SK-N-SH treated with all-trans-retinoic acid at 6 μM for 48 hours (cell line): Measurements from ENCODE around the gene DIPK2A.

Experiments used
- ATAC-seq: fragments of 200-7000 bp; cut with Tn5 transposase; 3 replicates; pipeline ENCODE4 v1.9.1; 2020; ENCODE audit warnings: mild to moderate bottlenecking, moderate library complexity
- ARNTL ChIP-seq: fragments of 450-650 bp; formaldehyde crosslinking; IDR thresholded peaks from 2 replicates; pipeline ENCODE4 v1.5.0; 2020; ENCODE audit warnings: low read depth, mild to moderate bottlenecking, moderate library complexity, borderline replicate concordance
- BACH2 ChIP-seq: fragments of 250-450 bp; sonication (Bioruptor Pico); IDR thresholded peaks from 2 replicates; pipeline ENCODE4 v1.9.0; 2021; ENCODE audit warnings: mild to moderate bottlenecking, borderline replicate concordance
- CSDC2 ChIP-seq: fragments of 250-450 bp; sonication (Bioruptor Pico); IDR thresholded peaks from 2 replicates; pipeline ENCODE4 v1.5.0; 2020; ENCODE audit warnings: mild to moderate bottlenecking, moderate library complexity
- CSRNP3 ChIP-seq: fragments of 250-450 bp; sonication (Bioruptor Pico); IDR thresholded peaks from 2 replicates; pipeline ENCODE4 v1.5.1; 2021; ENCODE audit warnings: mild to moderate bottlenecking, moderate library complexity
- ESRRG ChIP-seq: fragments of 250-450 bp; sonication (Bioruptor Pico); IDR thresholded peaks from 2 replicates; pipeline ENCODE4 v1.6.1; 2021; ENCODE audit warnings: mild to moderate bottlenecking
- GLIS3 ChIP-seq: fragments of 250-450 bp; sonication (Bioruptor Pico); IDR thresholded peaks from 2 replicates; pipeline ENCODE4 v1.5.0; 2020; ENCODE audit warnings: mild to moderate bottlenecking, moderate library complexity
- ISL1 ChIP-seq: fragments of 250-450 bp; sonication (Bioruptor Pico); IDR thresholded peaks from 2 replicates; pipeline ENCODE4 v2.1.2; 2022; ENCODE audit warnings: mild to moderate bottlenecking, moderate library complexity
- OSR1 ChIP-seq: fragments of 250-450 bp; sonication (Bioruptor Pico); IDR thresholded peaks from 2 replicates; pipeline ENCODE4 v1.8.0; 2022; ENCODE audit warnings: moderate library complexity, mild to moderate bottlenecking, inconsistent platforms
- PATZ1 ChIP-seq: fragments of 250-450 bp; sonication (Bioruptor Pico); IDR thresholded peaks from 2 replicates; pipeline ENCODE4 v1.8.0; 2020; ENCODE audit warnings: mild to moderate bottlenecking, moderate library complexity, borderline replicate concordance
- POU6F1 ChIP-seq: fragments of 250-450 bp; sonication (Bioruptor Pico); IDR thresholded peaks from 2 replicates; pipeline ENCODE4 v1.8.0; 2021; ENCODE audit warnings: low read depth, mild to moderate bottlenecking, moderate library complexity, borderline replicate concordance
- PPARA ChIP-seq: fragments of 250-450 bp; sonication (Bioruptor Pico); IDR thresholded peaks from 2 replicates; pipeline ENCODE4 v1.5.0; 2020; ENCODE audit warnings: mild to moderate bottlenecking, borderline replicate concordance
- RARB ChIP-seq: fragments of 250-450 bp; sonication (Bioruptor Pico); IDR thresholded peaks from 2 replicates; pipeline ENCODE4 v1.8.0; 2021; ENCODE audit warnings: mild to moderate bottlenecking, moderate library complexity
- SNAI2 ChIP-seq: fragments of 250-450 bp; sonication (Bioruptor Pico); IDR thresholded peaks from 2 replicates; pipeline ENCODE4 v1.5.0; 2020; ENCODE audit warnings: mild to moderate bottlenecking, moderate library complexity
- TCF4 ChIP-seq: fragments of 250-450 bp; sonication (Bioruptor Pico); IDR thresholded peaks from 2 replicates; pipeline ENCODE4 v1.8.0; 2021; ENCODE audit warnings: mild to moderate bottlenecking, moderate library complexity, borderline replicate concordance
- TSHZ2 ChIP-seq: fragments of 250-450 bp; sonication (Bioruptor Pico); IDR thresholded peaks from 2 replicates; pipeline ENCODE4 v1.5.0; 2020; ENCODE audit warnings: mild to moderate bottlenecking, moderate library complexity
- ZFP3 ChIP-seq: fragments of 250-450 bp; sonication (Bioruptor Pico); IDR thresholded peaks from 2 replicates; pipeline ENCODE4 v1.5.0; 2020; ENCODE audit warnings: mild to moderate bottlenecking, moderate library complexity
- ZFP30 ChIP-seq: fragments of 450-650 bp; formaldehyde crosslinking; IDR thresholded peaks from 2 replicates; pipeline ENCODE4 v1.5.0; 2022; ENCODE audit warnings: mild to moderate bottlenecking, moderate library complexity
- ZNF565 ChIP-seq: fragments of 450-650 bp; formaldehyde crosslinking; conservative IDR thresholded peaks from 2 replicates; pipeline ENCODE4 v1.5.0; 2020; ENCODE audit warnings: low read depth, mild to moderate bottlenecking, moderate library complexity
- ZNF70 ChIP-seq: fragments of 450-650 bp; formaldehyde crosslinking; IDR thresholded peaks from 2 replicates; pipeline ENCODE4 v1.5.0; 2020; ENCODE audit warnings: mild to moderate bottlenecking, moderate library complexity
- ZNF8 ChIP-seq: fragments of 450-650 bp; formaldehyde crosslinking; IDR thresholded peaks from 2 replicates; pipeline ENCODE4 v1.5.0; 2020; ENCODE audit warnings: mild to moderate bottlenecking, moderate library complexity

The DIPK2A gene

GRCh38 chr3:143928541-143929255 lies 42.9 kb upstream of the DIPK2A start:
- TF ChIP-seq RARB (CRISPR knock-in tag) (no peak), BACH2 (CRISPR knock-in tag) (no peak), TSHZ2 (CRISPR knock-in tag) (no peak), ZNF8 (CRISPR knock-in tag) (no peak), CSDC2 (CRISPR knock-in tag) (no peak), PATZ1 (no peak), ZNF70 (CRISPR knock-in tag) (no peak), ARNTL (CRISPR knock-in tag) (no peak), SNAI2 (CRISPR knock-in tag) (no peak), PPARA (no peak), ZFP3 (no peak), OSR1 (no peak), TCF4 (CRISPR knock-in tag) (no peak), ESRRG (CRISPR knock-in tag) (no peak)
- no peak for ATAC-seq

GRCh38 chr3:143934791-143935190 lies 36.8 kb upstream of the DIPK2A start:
- ATAC-seq = no peak
- TF ChIP-seq ISL1 (CRISPR knock-in tag) = no peak
- TF ChIP-seq ZFP3 = no peak
- TF ChIP-seq ARNTL (CRISPR knock-in tag) = no peak
- no peak for TF ChIP-seq POU6F1 (CRISPR knock-in tag)

- TF ChIP-seq TSHZ2 (CRISPR knock-in tag) (no peak), ZFP30 (CRISPR knock-in tag) (no peak), OSR1 (no peak)
- TF ChIP-seq, all 23 proteins: peak for 0
- ATAC-seq = no peak
Observed at GRCh38 chr3:143935678-143936077, 35.9 kb upstream of the DIPK2A start.

- ATAC-seq = no peak
- TF ChIP-seq CSDC2 (CRISPR knock-in tag) = no peak
- no peak for TF ChIP-seq CSRNP3 (CRISPR knock-in tag)
- TF ChIP-seq GLIS3 = no peak
- TF ChIP-seq POU6F1 (CRISPR knock-in tag) = no peak
- no peak for TF ChIP-seq ZFP3
- no peak for TF ChIP-seq SNAI2 (CRISPR knock-in tag)
- no peak for TF ChIP-seq TCF4 (CRISPR knock-in tag)
- no peak for TF ChIP-seq ISL1 (CRISPR knock-in tag)
- no peak for TF ChIP-seq PATZ1
- TF ChIP-seq ZNF565 (CRISPR knock-in tag) = no peak
- TF ChIP-seq PPARA = no peak
Observed at GRCh38 chr3:143950810-143951209, 20.8 kb upstream of the DIPK2A start.
